Progenitor cell of endocrine pancreas (in vitro differentiated cells): Measurements from ENCODE around the gene DNER. TPM values are rescaled to one million over a fixed set of nuclear protein-coding genes. Genes with fewer than 3 reads are reported as not detected.
"Not testable (repeated sequence)": the region's sequence is repeated elsewhere in the genome, so short reads cannot be mapped to it uniquely, and the experiment has no call there.

Experiments
- DNase-seq: peaks from one replicate; pipeline ENCODE4 v3.0.0; 2021; ENCODE audit warnings: low spot score; ENCODE audit not compliant: unreplicated experiment
- H3K27ac Mint-ChIP-seq: 2 replicates; pipeline ENCODE4 v1.8.0; 2021; ENCODE audit warnings: mild to moderate bottlenecking, moderate library complexity, mixed read lengths
- H3K27me3 Mint-ChIP-seq: 2 replicates; pipeline ENCODE4 v1.8.0; 2021; ENCODE audit warnings: mixed read lengths
- H3K36me3 Mint-ChIP-seq: 2 replicates; pipeline ENCODE4 v1.8.0; 2022; ENCODE audit warnings: mixed read lengths; ENCODE audit not compliant: insufficient read depth
- H3K4me1 Mint-ChIP-seq: 2 replicates; pipeline ENCODE4 v1.8.0; 2021; ENCODE audit warnings: low read depth, mixed read lengths
- H3K4me3 Mint-ChIP-seq: 2 replicates; pipeline ENCODE4 v1.8.0; 2021; ENCODE audit warnings: low read depth, mild to moderate bottlenecking, moderate library complexity, mixed read lengths
- H3K9me3 Mint-ChIP-seq: 2 replicates; pipeline ENCODE4 v1.8.0; 2021; ENCODE audit warnings: low read depth, mixed read lengths
- total RNA-seq: library from RNA; stranded (reverse); gene quantifications from 2 replicates; pipeline ENCODE4 v1.2.1, GENCODE V29; 2021
- TF ChIP-seq, protein P1 (sequence below): fragments of 200-600 bp; sonication (generic); IDR thresholded peaks from one replicate; pipeline ENCODE4 v1.5.0; 2021; ENCODE audit warnings: antibody characterized with exemption, mild to moderate bottlenecking; ENCODE audit not compliant: unreplicated experiment

Gene DNER
- total RNA-seq, 1 donor from 2014 or later = 0.91 TPM

DNA sequence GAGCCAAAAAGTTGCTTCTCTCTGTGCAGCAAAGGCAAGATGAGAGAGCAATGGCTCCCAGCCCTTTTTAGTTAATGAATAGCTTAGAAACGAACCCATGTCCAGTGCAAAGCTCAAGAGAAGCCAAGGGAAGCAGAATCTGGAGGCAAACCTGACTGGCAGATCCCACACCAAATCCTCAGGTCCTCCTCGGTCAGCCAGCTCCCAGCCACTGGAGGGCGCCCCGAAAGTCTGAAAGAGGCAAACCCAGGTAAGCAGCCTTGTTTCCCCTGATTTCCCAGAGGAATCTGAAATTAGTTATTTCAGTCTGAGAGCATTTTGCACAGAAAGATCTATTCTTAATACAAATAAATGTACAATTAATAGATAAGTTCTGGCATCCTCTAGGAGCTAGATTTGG, 372.0 kb downstream of the DNER start:
- Mint-ChIP-seq H3K9me3 (no peaks in the 10 kb centered on the region), H3K27ac (no peak overlapping the region), H3K4me1 (peaks cover 5% of the 10 kb centered on the region), H3K4me3 (no peak overlapping the region), H3K27me3 (peaks cover 5% of the 10 kb centered on the region), H3K36me3 (no peaks in the 10 kb centered on the region)
- TF ChIP-seq, protein P1, sequence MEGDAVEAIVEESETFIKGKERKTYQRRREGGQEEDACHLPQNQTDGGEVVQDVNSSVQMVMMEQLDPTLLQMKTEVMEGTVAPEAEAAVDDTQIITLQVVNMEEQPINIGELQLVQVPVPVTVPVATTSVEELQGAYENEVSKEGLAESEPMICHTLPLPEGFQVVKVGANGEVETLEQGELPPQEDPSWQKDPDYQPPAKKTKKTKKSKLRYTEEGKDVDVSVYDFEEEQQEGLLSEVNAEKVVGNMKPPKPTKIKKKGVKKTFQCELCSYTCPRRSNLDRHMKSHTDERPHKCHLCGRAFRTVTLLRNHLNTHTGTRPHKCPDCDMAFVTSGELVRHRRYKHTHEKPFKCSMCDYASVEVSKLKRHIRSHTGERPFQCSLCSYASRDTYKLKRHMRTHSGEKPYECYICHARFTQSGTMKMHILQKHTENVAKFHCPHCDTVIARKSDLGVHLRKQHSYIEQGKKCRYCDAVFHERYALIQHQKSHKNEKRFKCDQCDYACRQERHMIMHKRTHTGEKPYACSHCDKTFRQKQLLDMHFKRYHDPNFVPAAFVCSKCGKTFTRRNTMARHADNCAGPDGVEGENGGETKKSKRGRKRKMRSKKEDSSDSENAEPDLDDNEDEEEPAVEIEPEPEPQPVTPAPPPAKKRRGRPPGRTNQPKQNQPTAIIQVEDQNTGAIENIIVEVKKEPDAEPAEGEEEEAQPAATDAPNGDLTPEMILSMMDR = peak; percentile 60
- DNase-seq = peak; percentile 23

DNA sequence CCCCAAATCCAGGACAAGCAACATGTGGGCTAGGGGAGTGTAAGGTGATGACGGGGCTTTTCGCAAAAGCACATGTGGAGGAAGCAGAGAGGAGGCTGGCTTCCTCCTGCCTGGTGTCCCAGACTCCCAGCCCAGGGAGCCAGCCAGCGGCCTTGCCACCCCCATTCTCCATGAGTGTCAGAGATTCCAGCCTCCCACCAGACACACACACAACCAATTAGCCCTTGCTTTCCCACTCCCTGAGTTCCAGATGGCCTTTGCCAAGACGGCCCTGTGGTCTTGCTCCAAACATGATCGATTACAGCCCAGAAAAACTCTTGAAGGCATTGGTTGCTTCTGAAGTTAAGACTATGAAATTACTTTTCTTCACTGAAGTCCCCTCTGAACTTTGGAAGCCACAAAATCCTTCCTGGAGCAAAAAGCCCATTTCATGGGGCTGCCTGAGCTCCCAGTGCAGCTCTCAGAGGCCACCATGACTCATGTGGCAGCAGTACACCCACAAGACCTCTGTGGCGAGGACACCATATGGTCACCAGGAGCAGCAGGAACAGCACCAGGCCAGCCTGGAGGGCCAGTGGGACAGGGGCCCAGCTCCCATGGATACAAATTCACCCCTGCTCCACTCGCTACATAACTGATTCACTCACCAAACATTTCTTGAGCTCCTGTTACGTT, 374.1 kb downstream of the DNER start:
- no peak overlapping the region for H3K27ac Mint-ChIP-seq

GRCh38 chr2:229339618-229340017, 374.7 kb downstream of the DNER start:
- Mint-ChIP-seq H3K27me3 (peaks cover 5% of the 10 kb centered on the region), H3K9me3 (no peaks in the 10 kb centered on the region), H3K27ac (no peak overlapping the region), H3K36me3 (no peaks in the 10 kb centered on the region), H3K4me3 (no peak overlapping the region), H3K4me1 (peaks cover 5% of the 10 kb centered on the region)
- TF ChIP-seq, protein P1 = no peak
- no peak for DNase-seq

More for the DNA sequence above, 374.1 kb downstream of the DNER start:
- H3K9me3 Mint-ChIP-seq = no peaks in the 10 kb centered on the region
- no peaks in the 10 kb centered on the region for H3K36me3 Mint-ChIP-seq
- TF ChIP-seq, protein P1 = no peak
- DNase-seq = no peak
- peaks cover 5% of the 10 kb centered on the region for H3K27me3 Mint-ChIP-seq
- peaks cover 5% of the 10 kb centered on the region for H3K4me1 Mint-ChIP-seq
- H3K4me3 Mint-ChIP-seq = no peak overlapping the region

- H3K9me3 Mint-ChIP-seq, H3K4me1 Mint-ChIP-seq, H3K27ac Mint-ChIP-seq, H3K27me3 Mint-ChIP-seq, H3K4me3 Mint-ChIP-seq, DNase-seq, H3K36me3 Mint-ChIP-seq: not testable (repeated sequence)
Observed at GRCh38 chr2:229339171-229339570, 375.2 kb downstream of the DNER start.

DNA sequence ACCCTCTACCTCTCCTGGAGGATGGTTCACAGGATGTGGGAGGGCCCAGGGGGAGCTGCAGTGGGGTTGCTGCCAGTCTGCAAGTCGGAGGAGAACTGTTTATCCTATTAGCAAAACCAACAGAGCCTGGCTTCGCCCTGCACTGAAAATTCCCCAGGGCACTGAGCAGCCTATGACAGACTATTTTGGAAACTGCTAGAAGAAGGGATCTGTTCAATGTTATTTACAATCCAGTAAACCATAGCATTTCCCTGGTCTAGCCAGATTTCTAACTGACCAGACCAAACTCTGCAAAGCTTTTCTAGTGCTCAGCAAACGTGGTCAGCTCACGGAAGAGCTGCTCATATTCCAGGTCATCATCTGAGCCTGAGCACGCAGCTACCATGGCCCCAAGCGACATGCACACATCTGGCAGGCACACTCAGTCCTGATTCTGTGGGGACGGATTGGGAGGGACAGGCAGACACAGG, 378.4 kb downstream of the DNER start:
- Mint-ChIP-seq H3K27ac (no peak overlapping the region), H3K36me3 (no peaks in the 10 kb centered on the region), H3K9me3 (no peaks in the 10 kb centered on the region), H3K4me3 (no peak overlapping the region), H3K27me3 (peaks cover 2% of the 10 kb centered on the region), H3K4me1 (no peaks in the 10 kb centered on the region)
- TF ChIP-seq, protein P1 = no peak
- DNase-seq = no peak

GRCh38 chr2:229335330-229335729, 379.0 kb downstream of the DNER start:
- TF ChIP-seq, protein P1 = no peak
- no peak overlapping the region for H3K27ac Mint-ChIP-seq
- peaks cover 3% of the 10 kb centered on the region for H3K27me3 Mint-ChIP-seq
- H3K36me3 Mint-ChIP-seq = no peaks in the 10 kb centered on the region
- no peak for DNase-seq
- no peaks in the 10 kb centered on the region for H3K4me1 Mint-ChIP-seq
- H3K4me3 Mint-ChIP-seq = no peak overlapping the region
- no peaks in the 10 kb centered on the region for H3K9me3 Mint-ChIP-seq
